ENCODE results near the gene TMEM132A.

TMEM132A gene

DNA sequence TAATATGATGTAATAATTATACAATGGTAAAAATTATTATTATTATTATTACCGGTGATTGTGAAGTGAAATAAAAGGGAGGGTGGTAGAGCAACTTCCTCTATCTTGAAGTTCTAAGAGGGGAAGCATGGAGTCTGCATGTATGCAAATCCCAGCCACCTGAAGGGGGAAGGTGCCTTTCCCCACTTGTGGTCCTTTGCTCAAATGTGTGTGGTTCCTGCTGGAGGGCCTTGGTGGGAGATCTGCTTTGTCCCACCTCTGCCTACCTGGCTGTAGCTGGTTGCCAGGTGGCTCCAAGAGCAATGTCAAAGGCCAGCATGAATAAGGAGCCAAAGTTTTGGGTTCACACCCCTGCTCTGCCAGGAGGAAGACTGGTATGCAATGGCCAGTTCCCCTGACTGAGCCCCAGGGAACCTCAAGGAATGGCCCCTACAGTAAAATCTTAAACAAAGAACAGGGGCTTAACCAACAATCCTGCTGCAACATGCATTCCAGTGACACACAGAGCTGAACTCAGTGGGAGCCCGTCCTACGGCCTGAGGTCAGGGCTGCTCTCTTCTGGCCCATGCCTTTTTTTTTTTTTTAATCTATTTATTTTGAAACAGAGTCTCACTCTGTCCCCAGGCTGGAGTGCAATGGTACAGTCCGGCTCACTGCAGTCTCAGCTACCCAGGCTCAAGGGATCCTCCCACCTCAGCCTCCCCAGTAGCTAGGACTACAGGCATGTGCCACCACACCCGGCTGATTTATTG, 8.5 kb downstream of the TMEM132A start:
- no peak overlapping the region for H3K27ac ChIP-seq (ENCODE audit: poor library complexity, severe bottlenecking)
- no peaks in the 10 kb centered on the region for H3K4me1 ChIP-seq (ENCODE audit: insufficient read depth, poor library complexity, severe bottlenecking)
- no peaks in the 10 kb centered on the region for H3K27me3 ChIP-seq (ENCODE audit: insufficient read depth, poor library complexity, severe bottlenecking)
- DNase-seq (ENCODE audit: low spot score) (no peak), ATAC-seq (ENCODE audit: low read depth) (no peak)
- no peak for TF ChIP-seq CTCF (IDR thresholded peaks at IDR 0.05; ENCODE audit: poor library complexity, severe bottlenecking)
- no peaks in the 10 kb centered on the region for H3K9me3 ChIP-seq (ENCODE audit: severe bottlenecking)
- no peak overlapping the region for H3K4me3 ChIP-seq (ENCODE audit: severe bottlenecking)
- peaks cover 12% of the 10 kb centered on the region for H3K36me3 ChIP-seq (ENCODE audit: low read depth)

DNA sequence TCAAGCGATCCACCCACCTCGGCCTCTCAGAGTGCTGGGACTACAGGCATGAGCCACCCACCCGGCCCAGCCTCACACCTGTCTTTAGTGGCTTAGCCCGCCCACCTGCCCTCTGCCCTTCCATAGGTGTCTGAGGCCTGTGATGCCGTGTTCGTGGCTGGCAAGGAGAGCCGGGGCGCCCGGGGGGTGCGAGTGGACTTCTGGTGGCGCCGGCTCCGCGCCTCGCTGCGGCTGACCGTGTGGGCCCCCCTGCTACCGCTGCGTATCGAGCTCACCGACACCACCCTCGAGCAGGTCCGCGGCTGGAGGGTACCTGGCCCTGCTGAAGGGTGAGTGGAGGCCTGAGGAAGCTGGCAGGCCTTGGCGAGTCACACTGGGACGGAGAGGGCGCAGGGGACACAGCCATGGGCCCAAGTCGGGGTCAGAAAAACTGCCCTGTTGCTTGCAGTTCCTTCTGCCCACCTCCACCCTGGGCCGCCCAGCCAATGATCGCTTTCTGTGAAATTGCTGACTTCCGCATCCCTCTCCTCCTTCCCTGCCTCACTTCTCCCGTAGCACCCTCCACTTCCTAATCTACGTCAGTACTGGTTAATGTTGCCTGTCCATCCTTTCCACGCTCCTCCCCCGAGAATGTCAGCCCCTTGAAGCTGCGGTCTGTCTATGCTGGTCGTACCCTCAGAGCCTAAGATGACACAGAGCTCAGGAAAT, 9.3 kb downstream of the TMEM132A start:
- TF ChIP-seq CTCF (IDR thresholded peaks at IDR 0.05; ENCODE audit: poor library complexity, severe bottlenecking) = no peak
- H3K4me3 ChIP-seq (ENCODE audit: severe bottlenecking) = no peak overlapping the region

GRCh38 chr11:60934124-60934789, 10.0 kb downstream of the TMEM132A start:
- H3K36me3 ChIP-seq (ENCODE audit: low read depth) = peaks cover 12% of the 10 kb centered on the region
- H3K4me1 ChIP-seq (ENCODE audit: insufficient read depth, poor library complexity, severe bottlenecking) = no peaks in the 10 kb centered on the region
- H3K9me3 ChIP-seq (ENCODE audit: severe bottlenecking) = no peaks in the 10 kb centered on the region
- no peak for DNase-seq (ENCODE audit: low spot score)
- ATAC-seq (ENCODE audit: low read depth) = no peak
- no peak for TF ChIP-seq CTCF (IDR thresholded peaks at IDR 0.05; ENCODE audit: poor library complexity, severe bottlenecking)
- H3K27ac ChIP-seq (ENCODE audit: poor library complexity, severe bottlenecking) = no peak overlapping the region
- no peak overlapping the region for H3K4me3 ChIP-seq (ENCODE audit: severe bottlenecking)
- no peaks in the 10 kb centered on the region for H3K27me3 ChIP-seq (ENCODE audit: insufficient read depth, poor library complexity, severe bottlenecking)

More for the DNA sequence above, 9.3 kb downstream of the TMEM132A start:
- Histone ChIP-seq H3K36me3 (ENCODE audit: low read depth) (peaks cover 12% of the 10 kb centered on the region), H3K4me1 (ENCODE audit: insufficient read depth, poor library complexity, severe bottlenecking) (no peaks in the 10 kb centered on the region), H3K9me3 (ENCODE audit: severe bottlenecking) (no peaks in the 10 kb centered on the region), H3K27ac (ENCODE audit: poor library complexity, severe bottlenecking) (no peak overlapping the region), H3K27me3 (ENCODE audit: insufficient read depth, poor library complexity, severe bottlenecking) (no peaks in the 10 kb centered on the region)
- no peak for DNase-seq (ENCODE audit: low spot score)
- no peak for ATAC-seq (ENCODE audit: low read depth)

DNA sequence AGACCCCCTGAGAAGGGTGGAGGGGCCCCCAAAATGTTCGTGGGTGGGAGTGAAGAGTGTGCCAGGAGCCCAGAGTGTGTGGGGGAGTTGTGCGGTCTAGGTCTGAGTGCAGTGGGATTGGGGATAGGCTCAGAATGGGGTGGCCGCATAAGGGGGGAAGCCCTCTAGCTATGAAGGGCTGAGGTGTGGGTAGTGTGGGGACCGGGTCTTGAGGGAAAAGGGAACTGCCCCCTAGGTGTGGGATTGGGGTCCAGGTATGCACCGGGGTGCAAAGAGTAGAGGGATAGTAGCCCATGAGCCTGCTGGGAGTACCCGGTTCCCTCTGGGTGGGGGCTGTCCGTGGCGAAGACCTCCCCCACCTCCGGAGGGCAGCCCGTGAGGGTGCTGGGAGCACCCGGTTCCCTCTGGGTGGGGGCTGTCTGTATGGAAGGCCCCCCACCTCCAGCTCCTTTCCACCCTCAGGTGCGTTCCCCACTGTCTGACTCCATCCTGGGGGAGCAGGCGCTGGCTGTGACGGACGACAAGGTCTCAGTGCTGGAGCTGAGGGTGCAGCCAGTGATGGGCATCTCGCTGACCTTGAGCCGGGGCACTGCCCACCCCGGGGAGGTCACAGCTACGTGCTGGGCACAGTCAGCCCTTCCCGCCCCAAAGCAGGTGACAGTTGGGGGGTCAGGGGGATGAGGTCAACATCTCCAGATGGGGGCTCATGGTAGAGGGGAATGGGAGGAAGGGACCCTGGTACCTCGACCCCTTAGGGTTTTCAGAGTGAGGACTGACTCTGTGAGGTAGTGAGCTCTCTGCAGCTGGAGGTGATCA, 10.7 kb downstream of the TMEM132A start:
- DNase-seq (ENCODE audit: low spot score) (no peak), ATAC-seq (ENCODE audit: low read depth) (no peak)
- H3K4me1 ChIP-seq (ENCODE audit: insufficient read depth, poor library complexity, severe bottlenecking) = no peaks in the 10 kb centered on the region
- H3K4me3 ChIP-seq (ENCODE audit: severe bottlenecking) = no peak overlapping the region
- no peak overlapping the region for H3K27ac ChIP-seq (ENCODE audit: poor library complexity, severe bottlenecking)
- H3K9me3 ChIP-seq (ENCODE audit: severe bottlenecking) = no peaks in the 10 kb centered on the region
- no peak for TF ChIP-seq CTCF (IDR thresholded peaks at IDR 0.05; ENCODE audit: poor library complexity, severe bottlenecking)
- peaks cover 12% of the 10 kb centered on the region for H3K36me3 ChIP-seq (ENCODE audit: low read depth)
- no peaks in the 10 kb centered on the region for H3K27me3 ChIP-seq (ENCODE audit: insufficient read depth, poor library complexity, severe bottlenecking)
